ENCODE measurements around the gene DCP1B. TPM values are rescaled to one million over a fixed set of nuclear protein-coding genes. Genes with fewer than 3 reads are reported as not detected.

DCP1B gene
- total and polyA plus RNA-seq, 12 donors: 12.4 to 47.9 (median 28.5) TPM

DNA sequence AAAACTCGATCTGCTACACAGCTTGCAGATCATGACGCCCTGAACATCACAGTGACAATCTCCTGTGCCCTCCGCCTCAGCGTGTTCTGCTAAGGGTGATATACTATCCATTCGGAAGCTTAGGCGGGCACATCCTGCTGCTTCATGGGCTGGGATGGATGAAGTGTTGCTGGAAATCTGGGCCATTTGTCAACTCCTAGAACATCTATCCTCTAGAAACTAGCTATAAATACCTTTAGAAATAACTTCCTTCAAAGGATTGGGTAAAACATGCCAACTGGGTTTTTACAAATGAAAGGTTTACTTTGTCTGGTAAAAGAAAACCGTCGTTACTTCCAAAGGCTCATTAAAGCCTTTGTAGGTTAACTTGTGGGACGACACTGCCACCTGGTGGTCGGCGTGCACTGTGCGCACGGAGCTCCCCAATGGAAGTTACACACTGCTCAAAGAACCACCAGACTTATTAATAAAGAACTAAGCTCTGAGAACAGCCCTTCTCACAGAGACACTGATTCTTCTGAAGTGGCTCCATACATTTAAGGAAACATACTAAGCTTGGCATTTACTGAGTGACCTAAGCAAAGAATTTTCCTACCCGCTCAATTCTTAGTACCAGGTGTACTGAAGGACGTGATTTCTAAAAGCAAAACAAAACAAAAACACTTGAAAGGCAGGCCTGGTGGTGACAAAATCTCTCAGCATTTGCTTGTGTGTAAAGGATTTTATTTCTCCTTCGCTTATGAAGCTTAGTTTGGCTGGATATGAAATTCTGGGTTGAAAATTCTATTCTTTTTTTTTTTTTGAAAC, 64.3 kb downstream of the DCP1B start:
- Histone ChIP-seq H3K36me3 (replicated peaks in 1 of 2) (peaks cover 0 to 34% of the 10 kb centered on the region in 2 donors), H3K27ac (peak overlapping the region in 1 of 5 donors; percentile 12), H3K9me3 (replicated peaks in 1 of 3) (no peaks in the 10 kb centered on the region), H3K27me3 (no peaks in the 10 kb centered on the region), H3K4me1 (replicated peaks in 1 of 2) (peaks cover 14 to 19% of the 10 kb centered on the region in 2 donors), H3K4me3 (no peak overlapping the region)
- peak; percentile 84 to 96 (median 89) for DNase-seq
- intact Hi-C loops (cut with DNase I): loop anchor here (2.0 to 10.0 kb wide), 3 partner anchors 143 to 295 kb away; no protein-coding TSS in a partner anchor
- TF ChIP-seq, protein P1, sequence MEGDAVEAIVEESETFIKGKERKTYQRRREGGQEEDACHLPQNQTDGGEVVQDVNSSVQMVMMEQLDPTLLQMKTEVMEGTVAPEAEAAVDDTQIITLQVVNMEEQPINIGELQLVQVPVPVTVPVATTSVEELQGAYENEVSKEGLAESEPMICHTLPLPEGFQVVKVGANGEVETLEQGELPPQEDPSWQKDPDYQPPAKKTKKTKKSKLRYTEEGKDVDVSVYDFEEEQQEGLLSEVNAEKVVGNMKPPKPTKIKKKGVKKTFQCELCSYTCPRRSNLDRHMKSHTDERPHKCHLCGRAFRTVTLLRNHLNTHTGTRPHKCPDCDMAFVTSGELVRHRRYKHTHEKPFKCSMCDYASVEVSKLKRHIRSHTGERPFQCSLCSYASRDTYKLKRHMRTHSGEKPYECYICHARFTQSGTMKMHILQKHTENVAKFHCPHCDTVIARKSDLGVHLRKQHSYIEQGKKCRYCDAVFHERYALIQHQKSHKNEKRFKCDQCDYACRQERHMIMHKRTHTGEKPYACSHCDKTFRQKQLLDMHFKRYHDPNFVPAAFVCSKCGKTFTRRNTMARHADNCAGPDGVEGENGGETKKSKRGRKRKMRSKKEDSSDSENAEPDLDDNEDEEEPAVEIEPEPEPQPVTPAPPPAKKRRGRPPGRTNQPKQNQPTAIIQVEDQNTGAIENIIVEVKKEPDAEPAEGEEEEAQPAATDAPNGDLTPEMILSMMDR (IDR thresholded peaks at IDR 0.05): peak; percentile 89 to 97 (median 96)
- no peak for TF ChIP-seq POLR2A (IDR thresholded peaks at IDR 0.05)
- WGBS, 4 donors: 37 to 43% (median 38%) methylated on average over 16 of the region's 16 CpGs

DNA sequence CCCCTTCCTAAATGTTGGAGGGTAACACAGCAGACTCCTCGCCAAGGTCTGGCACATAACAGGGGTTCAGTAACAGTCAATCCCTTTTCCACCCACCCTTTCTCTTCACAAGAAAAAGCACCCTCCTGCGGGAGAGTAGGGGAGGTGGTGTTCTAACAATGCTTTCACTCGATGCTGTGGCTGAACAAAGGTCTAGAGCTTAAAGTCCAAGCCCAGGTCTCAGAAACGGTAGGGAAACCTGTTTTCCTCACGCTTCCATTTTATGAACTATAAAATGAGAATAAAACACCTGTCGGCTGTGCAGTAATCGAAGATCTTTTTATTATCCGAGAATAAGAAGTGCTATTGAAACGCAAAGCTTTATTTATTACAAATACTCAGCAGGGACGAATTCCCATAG, 64.9 kb downstream of the DCP1B start:
- peaks cover 0 to 32% of the 10 kb centered on the region in 2 donors for H3K36me3 ChIP-seq (replicated peaks in 1 of 2)
- WGBS, 4 donors: 77 to 88% (median 82%) methylated on average over 10 of the region's 10 CpGs
- intact Hi-C loops (cut with DNase I): loop anchor here (2.0 to 10.0 kb wide), 3 partner anchors 143 to 295 kb away; no protein-coding TSS in a partner anchor
- no peaks in the 10 kb centered on the region for H3K27me3 ChIP-seq
- TF ChIP-seq, protein P1 (IDR thresholded peaks at IDR 0.05): no peak
- TF ChIP-seq POLR2A (IDR thresholded peaks at IDR 0.05): no peak
- peaks cover 14 to 19% of the 10 kb centered on the region in 2 donors for H3K4me1 ChIP-seq (replicated peaks in 1 of 2)
- no peak overlapping the region for H3K27ac ChIP-seq
- H3K9me3 ChIP-seq (replicated peaks in 1 of 3): no peaks in the 10 kb centered on the region
- no peak overlapping the region for H3K4me3 ChIP-seq
- no peak for DNase-seq

DNA sequence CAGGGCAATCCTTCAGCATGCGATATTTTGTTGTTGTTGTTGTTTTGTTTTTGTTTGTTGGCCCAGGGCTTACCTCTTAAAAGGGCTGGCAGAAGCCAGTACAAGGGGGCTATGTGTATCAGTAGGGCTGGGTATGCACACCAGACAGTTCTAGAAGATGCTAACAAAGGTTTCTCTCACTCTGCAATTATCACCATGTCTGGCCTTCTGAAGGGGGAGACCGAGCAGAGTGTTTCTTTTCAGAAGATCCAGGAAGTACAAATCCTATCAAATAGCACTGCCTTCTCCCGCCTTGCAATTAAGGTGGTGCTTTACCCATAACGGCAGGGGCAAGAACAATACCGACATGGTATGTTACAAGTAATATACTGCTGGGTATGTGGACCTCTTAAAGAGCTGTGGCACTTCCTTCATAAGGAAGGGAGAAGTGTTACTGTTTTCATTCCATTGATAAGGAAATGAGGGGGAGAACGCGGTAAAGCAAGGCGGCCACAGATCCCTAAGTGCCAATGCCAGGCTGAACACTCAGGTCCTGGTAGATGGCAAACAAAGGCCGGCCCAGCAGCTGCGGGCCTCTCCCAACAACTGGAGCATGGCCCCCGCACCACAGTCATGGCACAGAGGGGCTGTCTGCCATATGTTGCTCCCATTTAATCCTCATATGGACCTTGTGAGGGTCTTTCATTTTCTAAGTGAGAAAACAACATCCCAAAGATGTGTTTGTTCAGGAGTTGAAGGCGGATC, 66.6 kb downstream of the DCP1B start:
- H3K4me1 ChIP-seq (replicated peaks in 1 of 2): peaks cover 14 to 19% of the 10 kb centered on the region in 2 donors
- intact Hi-C loops (cut with DNase I): loop anchor here (2.0 to 10.0 kb wide), 3 partner anchors 141 to 293 kb away; no protein-coding TSS in a partner anchor

More for the DNA sequence above, 66.6 kb downstream of the DCP1B start:
- DNase-seq: peak in 1 of 7 donors; percentile 45
- Histone ChIP-seq H3K4me3 (no peak overlapping the region), H3K36me3 (replicated peaks in 1 of 2) (peaks cover 0 to 32% of the 10 kb centered on the region in 2 donors), H3K27ac (peak overlapping the region in 3 of 5 donors; percentile 67 to 86 (median 78)), H3K9me3 (replicated peaks in 1 of 3) (no peaks in the 10 kb centered on the region), H3K27me3 (no peaks in the 10 kb centered on the region)
- WGBS, 4 donors: 86 to 92% (median 90%) methylated on average over 10 to 12 of the region's 12 CpGs
- no peak for TF ChIP-seq POLR2A (IDR thresholded peaks at IDR 0.05)
- TF ChIP-seq, protein P1 (IDR thresholded peaks at IDR 0.05): no peak
